OCI-LY3 (cell line): ENCODE data around the gene IMMP2L.

Experiments
- H2AFZ ChIP-seq: fragments of 200-600, 300-600 bp; shearing (Covaris generic); 2 replicates; pipeline ENCODE4 v1.6.0; 2014; ENCODE audit warnings: antibody characterized with exemption, low read depth, low read length
- H3K27ac ChIP-seq: fragments of 200-600, 300-600 bp; sonication (generic); 2 replicates; pipeline ENCODE4 v1.5.1; 2014; ENCODE audit warnings: mild to moderate bottlenecking, low read length, moderate library complexity, mixed read lengths
- H3K27me3 ChIP-seq: fragments of 200-600, 300-600 bp; sonication (generic); 2 replicates; pipeline ENCODE4 v1.6.1; 2014; ENCODE audit warnings: low read depth, low read length, mixed read lengths
- H3K36me3 ChIP-seq: fragments of 200-600, 300-600 bp; sonication (generic); replicated peaks from 2 replicates; pipeline ENCODE3; 2014; ENCODE audit warnings: low read depth, low read length, mixed read lengths
- H3K4me1 ChIP-seq: fragments of 300-600, 200-600 bp; sonication (generic); 2 replicates; pipeline ENCODE4 v1.6.1; 2014; ENCODE audit warnings: low read length, mixed read lengths
- H3K4me2 ChIP-seq: fragments of 200-600, 300-600 bp; sonication (generic); 2 replicates; pipeline ENCODE4 v1.6.1; 2014; ENCODE audit warnings: low read length, mixed read lengths
- H3K4me3 ChIP-seq: fragments of 300-600, 200-600 bp; sonication (generic); 2 replicates; pipeline ENCODE4 v1.5.1; 2014; ENCODE audit warnings: antibody characterized with exemption, mild to moderate bottlenecking, low read length, moderate library complexity
- H3K79me2 ChIP-seq: fragments of 300-600, 200-600 bp; shearing (Covaris generic); 2 replicates; pipeline ENCODE4 v1.6.1; 2014; ENCODE audit warnings: mild to moderate bottlenecking, low read length, mixed read lengths
- H3K9ac ChIP-seq: fragments of 300-600, 200-600 bp; shearing (Covaris generic); 2 replicates; pipeline ENCODE4 v1.6.0; 2014; ENCODE audit warnings: mild to moderate bottlenecking, low read length, moderate library complexity
- H3K9me3 ChIP-seq: fragments of 200-600, 300-600 bp; shearing (Covaris generic); 2 replicates; pipeline ENCODE4 v1.6.1; 2014; ENCODE audit warnings: low read length, mixed read lengths; ENCODE audit not compliant: insufficient read depth
- H4K20me1 ChIP-seq: fragments of 200-600, 300-600 bp; sonication (generic); 2 replicates; pipeline ENCODE4 v1.6.1; 2016; ENCODE audit warnings: low read length, mixed read lengths; ENCODE audit not compliant: insufficient read depth
- CTCF ChIP-seq: fragments of 200-600, 300-600 bp; sonication (generic); IDR thresholded peaks from 2 replicates; pipeline ENCODE4 v1.5.1; 2014; ENCODE audit warnings: antibody characterized with exemption, low read length, low read depth
- EZH2phosphoT487 ChIP-seq: fragments of 200-600 bp; shearing (Covaris generic); IDR thresholded peaks from 2 replicates; pipeline ENCODE4 v1.6.1; 2018; ENCODE audit warnings: antibody characterized with exemption, mixed run types, low read depth

IMMP2L gene

GRCh38 chr7:111067251-111067650, 495.0 kb downstream of the IMMP2L start:
- Histone ChIP-seq H3K4me3 (no peak overlapping the region), H3K9me3 (no peaks in the 10 kb centered on the region), H3K79me2 (no peaks in the 10 kb centered on the region), H4K20me1 (no peaks in the 10 kb centered on the region), H3K4me2 (no peak overlapping the region), H3K36me3 (no peaks in the 10 kb centered on the region), H3K9ac (no peak overlapping the region), H3K4me1 (no peaks in the 10 kb centered on the region), H3K27ac (no peak overlapping the region), H2AFZ (no peak overlapping the region), H3K27me3 (no peaks in the 10 kb centered on the region)
- TF ChIP-seq CTCF, result no peak
- TF ChIP-seq EZH2phosphoT487, result no peak

DNA sequence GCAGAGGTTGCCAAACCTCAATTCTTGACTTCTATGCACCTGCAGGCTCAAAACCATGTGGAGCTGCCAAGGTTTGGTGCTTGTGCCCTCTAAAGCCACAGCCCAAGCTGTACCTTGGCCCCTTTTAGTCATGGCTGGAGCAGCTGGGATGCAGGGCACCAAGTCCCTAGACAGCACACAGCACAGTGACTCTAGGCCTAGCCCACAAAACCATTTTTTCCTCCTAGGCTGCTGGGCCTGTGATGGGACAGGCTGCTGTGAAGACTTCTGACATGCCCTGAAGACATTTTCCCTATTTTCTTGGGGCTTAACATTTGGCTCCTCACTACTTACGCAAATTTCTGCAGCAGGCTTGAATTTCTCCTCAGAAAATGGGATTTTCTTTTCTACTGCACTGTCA, 499.1 kb downstream of the IMMP2L start:
- Histone ChIP-seq H3K79me2 (no peaks in the 10 kb centered on the region), H2AFZ (no peak overlapping the region), H3K9me3 (no peaks in the 10 kb centered on the region), H3K4me1 (no peaks in the 10 kb centered on the region), H3K4me2 (no peak overlapping the region), H3K27ac (no peak overlapping the region), H3K9ac (no peak overlapping the region), H3K36me3 (no peaks in the 10 kb centered on the region), H4K20me1 (no peaks in the 10 kb centered on the region), H3K4me3 (no peak overlapping the region), H3K27me3 (no peaks in the 10 kb centered on the region)
- no peak for TF ChIP-seq CTCF
- no peak for TF ChIP-seq EZH2phosphoT487

DNA sequence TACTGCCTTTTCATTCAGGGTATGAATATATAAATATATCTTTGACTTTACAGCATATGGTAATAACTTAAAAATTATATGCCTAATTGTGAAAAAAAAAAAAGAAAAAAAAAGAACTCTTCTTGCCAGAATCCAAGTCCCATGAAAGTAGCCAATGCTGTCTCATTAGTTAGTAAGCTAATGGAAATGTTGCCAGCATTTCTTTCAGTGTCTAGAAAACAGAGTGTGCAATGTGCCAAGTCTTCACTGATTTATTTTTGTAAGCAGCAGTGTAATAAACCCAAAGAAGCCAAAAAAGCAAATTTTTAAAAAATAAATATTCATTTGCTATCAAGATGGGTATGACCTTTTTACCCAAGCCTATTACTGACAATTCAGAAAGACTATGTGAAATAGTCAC, 502.5 kb downstream of the IMMP2L start:
- no peaks in the 10 kb centered on the region for H3K36me3 ChIP-seq
- H3K27me3 ChIP-seq, result no peaks in the 10 kb centered on the region
- no peaks in the 10 kb centered on the region for H4K20me1 ChIP-seq
- no peak overlapping the region for H3K4me3 ChIP-seq
- H3K9me3 ChIP-seq, result no peaks in the 10 kb centered on the region
- H3K4me1 ChIP-seq, result no peaks in the 10 kb centered on the region
- TF ChIP-seq CTCF (no peak), EZH2phosphoT487 (no peak)
- H3K27ac ChIP-seq, result no peak overlapping the region
- H3K79me2 ChIP-seq, result no peaks in the 10 kb centered on the region
- H3K9ac ChIP-seq, result no peak overlapping the region
- H2AFZ ChIP-seq, result no peak overlapping the region
- H3K4me2 ChIP-seq, result no peak overlapping the region

DNA sequence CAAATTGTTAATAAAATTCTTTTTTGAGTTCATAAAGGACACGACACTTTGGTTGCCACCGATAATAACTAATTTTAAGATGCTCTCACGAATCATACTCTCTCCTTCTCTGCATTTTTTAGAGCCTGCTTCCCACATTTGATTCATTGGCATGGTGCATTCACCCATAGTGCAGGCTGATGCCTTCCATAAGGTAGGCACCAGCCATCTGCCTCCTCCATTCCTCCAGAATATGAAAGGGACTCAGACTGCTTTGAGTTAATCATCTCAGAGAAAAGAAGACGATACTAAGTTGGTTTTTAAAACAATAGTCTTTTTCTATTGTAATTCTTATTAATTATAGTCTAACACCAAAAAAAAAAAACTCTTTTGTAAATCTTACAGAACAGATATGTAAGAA, 505.2 kb downstream of the IMMP2L start:
- H3K36me3 ChIP-seq, result no peaks in the 10 kb centered on the region

More for the DNA sequence above, 505.2 kb downstream of the IMMP2L start:
- Histone ChIP-seq H3K27me3 (no peaks in the 10 kb centered on the region), H3K4me2 (no peak overlapping the region), H3K27ac (no peak overlapping the region), H3K9ac (no peak overlapping the region), H2AFZ (no peak overlapping the region), H3K4me1 (no peaks in the 10 kb centered on the region), H3K4me3 (no peak overlapping the region), H4K20me1 (no peaks in the 10 kb centered on the region), H3K79me2 (no peaks in the 10 kb centered on the region), H3K9me3 (no peaks in the 10 kb centered on the region)
- TF ChIP-seq CTCF (no peak), EZH2phosphoT487 (no peak)
